ENCODE results near the gene NPAS2. TPM values are rescaled to one million over a fixed set of nuclear protein-coding genes. Genes with fewer than 3 reads are reported as not detected.

NPAS2 gene
- total and polyA plus RNA-seq, 2 of the 8 experiments (the other 6 are each of a cell fraction or from before 2014, with no cell fraction given) = 1.8 to 1.9 TPM

GRCh38 chr2:101037161-101037755, 217.3 kb downstream of the NPAS2 start:
- DNase-seq (ENCODE audit: low read depth in 1 of 2, low spot score in 2 of 2) (no peak), FAIRE-seq (no peak)
- Histone ChIP-seq H3K14ac (ENCODE audit: insufficient read length) (no peak overlapping the region), H2BK5ac (ENCODE audit: low read depth, low read length) (no peak overlapping the region), H2AK5ac (ENCODE audit: low read depth, low read length) (no peak overlapping the region), H3K9ac (replicated peaks in 1 of 4; ENCODE audit: extremely low read depth in 1 of 4, low read depth in 3 of 4, low read length in 3 of 4) (no peak overlapping the region), H4K8ac (ENCODE audit: extremely low read depth, insufficient read depth, low read length) (no peak overlapping the region), H3K27ac (ENCODE audit: low read depth, low read length) (no peak overlapping the region), H3K56ac (replicated peaks; ENCODE audit: insufficient read length, low read depth, low read length) (no peak overlapping the region), H3K4ac (replicated peaks; ENCODE audit: insufficient read length, low read depth, low read length) (no peak overlapping the region), H3K79me2 (ENCODE audit: control insufficient read depth in 1 of 2, insufficient read depth in 2 of 2, low read length in 2 of 2) (no peaks in the 10 kb centered on the region), H3K4me1 (replicated peaks in 1 of 4; ENCODE audit: control insufficient read depth in 3 of 4, insufficient read depth in 4 of 4, low read length in 3 of 4) (no peaks in the 10 kb centered on the region; a peak in 1 of 7 replicates), H4K91ac (replicated peaks; ENCODE audit: insufficient read length, low read length) (no peak overlapping the region), H3K23ac (ENCODE audit: insufficient read length) (no peak overlapping the region), H2BK12ac (ENCODE audit: low read depth, low read length) (0 out of 2 replicates have a peak overlapping the region, but pooled peaks have one; percentile 30), H3K18ac (ENCODE audit: extremely low read depth, low read length) (no peak overlapping the region), H2BK20ac (ENCODE audit: low read length) (no peak overlapping the region), H3K79me1 (ENCODE audit: low read depth, low read length) (no peaks in the 10 kb centered on the region), H2AFZ (ENCODE audit: low read length) (no peak overlapping the region), H3K4me2 (ENCODE audit: insufficient read depth in 1 of 2, low read depth in 2 of 2, low read length in 2 of 2) (no peak overlapping the region), H4K20me1 (replicated peaks in 1 of 2; ENCODE audit: control insufficient read depth in 1 of 2, insufficient read depth in 2 of 2, low read length in 2 of 2) (no peaks in the 10 kb centered on the region), H3K36me3 (ENCODE audit: control insufficient read depth in 2 of 4, insufficient read depth in 4 of 4, low read length in 3 of 4) (peaks cover 0 to 4% (median 0%) of the 10 kb centered on the region in 4 experiments; a peak in 2 of 8 replicates), H3K23me2 (ENCODE audit: low read depth, low read length) (no peaks in the 10 kb centered on the region), H3K4me3 (ENCODE audit: extremely low read depth in 1 of 4, insufficient read depth in 2 of 4, low read depth in 3 of 4, low read length in 4 of 4) (no peak overlapping the region), H2BK120ac (replicated peaks; ENCODE audit: low read depth, low read length) (no peak overlapping the region), H2BK15ac (ENCODE audit: low read length) (no peak overlapping the region), H3K9me3 (ENCODE audit: insufficient read depth in 2 of 2, low read depth in 1 of 2, low read length in 1 of 2) (no peaks in the 10 kb centered on the region), H3K27me3 (replicated peaks in 1 of 4; ENCODE audit: control insufficient read depth in 3 of 4, extremely low read depth in 1 of 4, insufficient read depth in 3 of 4, low read length in 3 of 4) (no peaks in the 10 kb centered on the region), H4K5ac (ENCODE audit: insufficient read length, low read depth, low read length) (no peak overlapping the region)
- no peak for TF ChIP-seq YY1 (IDR thresholded peaks at IDR 0.05; ENCODE audit: low read depth, low read length)
- no peak for TF ChIP-seq RAD21 (IDR thresholded peaks at IDR 0.05 in 1 of 2, conservative IDR thresholded peaks at IDR 0.05 in 1 of 2; ENCODE audit: low read depth in 2 of 2, low read length in 2 of 2)
- TF ChIP-seq HDAC6 (IDR thresholded peaks at IDR 0.05; ENCODE audit: low read depth, low read length) = no peak
- TF ChIP-seq SAP30 (IDR thresholded peaks at IDR 0.05; ENCODE audit: insufficient read depth, insufficient replicate concordance, low read length) = no peak
- TF ChIP-seq SRF (IDR thresholded peaks at IDR 0.05; ENCODE audit: low read depth, low read length) = no peak
- no peak for TF ChIP-seq SP4 (IDR thresholded peaks at IDR 0.05; ENCODE audit: low read length)
- TF ChIP-seq POLR2AphosphoS5 (IDR thresholded peaks at IDR 0.05; ENCODE audit: low read depth, low read length) = no peak
- no peak for TF ChIP-seq SIN3A (conservative IDR thresholded peaks at IDR 0.05 in 1 of 2, IDR thresholded peaks at IDR 0.05 in 1 of 2; ENCODE audit: low read depth in 1 of 2, low read length in 2 of 2)
- TF ChIP-seq FOSL1 (IDR thresholded peaks at IDR 0.05; ENCODE audit: insufficient read depth, low read depth, low read length) = no peak
- TF ChIP-seq SUZ12 (IDR thresholded peaks at IDR 0.05; ENCODE audit: low read length) = no peak
- TF ChIP-seq MAFK (IDR thresholded peaks at IDR 0.05; ENCODE audit: low read depth, low read length) = no peak
- ChIA-PET POLR2A (ENCODE audit: partially characterized antibody) (interaction anchor here (1.6 to 2.6 kb wide), 3 partner anchors 34 to 114 kb away, joined by 3 to 24 read pairs (median 11); partner anchors contain the start of genes RPL31 and TBC1D8), CTCF (ENCODE audit: partially characterized antibody) (interaction anchor here (0.6 to 5.2 kb wide), 44 partner anchors 9 to 433 kb away, joined by 3 to 64 read pairs (median 5); partner anchors contain the start of gene TBC1D8)
- 92% methylated on average over 19 of the region's 19 CpGs; no CpG with 5 or more reads in 1 of the 2 experiments for WGBS, 2 experiments (ENCODE audit: extremely low coverage in 1 of 2, insufficient coverage in 1 of 2, insufficient read length in 1 of 2, insufficient replicate concordance in 2 of 2, low coverage in 1 of 2, low lambda C conversion rate in 2 of 2, missing lambda C conversion rate in 1 of 2)

All from H1 (cell line).